ENCODE measurements around the gene KCNAB1.
"Not testable (repeated sequence)": the region's sequence is repeated elsewhere in the genome, so short reads cannot be mapped to it uniquely, and the experiment has no call there.

The KCNAB1 gene

DNA sequence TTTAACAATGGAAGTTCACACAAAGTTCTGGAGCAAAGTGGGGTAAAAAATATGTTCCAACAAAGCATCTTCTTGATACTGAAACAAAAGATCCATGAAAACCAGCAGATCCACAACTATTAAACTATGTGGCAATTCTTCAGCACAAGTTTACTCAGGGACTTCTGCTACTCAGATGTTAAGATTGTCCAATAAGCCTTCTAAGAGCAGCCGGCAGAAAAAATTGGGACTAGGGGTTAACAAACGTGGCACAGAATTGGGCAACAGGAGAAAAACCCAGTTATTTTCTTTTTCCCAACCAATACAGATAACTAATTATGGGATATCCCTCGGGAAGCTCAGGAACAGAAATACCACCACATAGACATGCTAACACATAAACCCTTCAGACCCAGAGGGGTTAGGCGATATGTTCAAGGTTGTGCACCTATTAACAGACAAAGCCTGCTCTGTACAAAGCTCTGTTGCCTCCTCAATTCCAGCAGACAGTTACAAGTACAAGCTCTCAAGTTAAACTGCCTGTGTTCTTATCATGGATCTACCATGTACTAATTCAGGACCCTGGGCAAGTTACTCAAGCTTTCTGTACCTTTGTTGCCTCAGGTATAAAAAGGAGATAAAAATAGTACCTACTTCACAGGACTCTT lies 427.8 kb downstream of the KCNAB1 start:
- no peak for DNase-seq

DNA sequence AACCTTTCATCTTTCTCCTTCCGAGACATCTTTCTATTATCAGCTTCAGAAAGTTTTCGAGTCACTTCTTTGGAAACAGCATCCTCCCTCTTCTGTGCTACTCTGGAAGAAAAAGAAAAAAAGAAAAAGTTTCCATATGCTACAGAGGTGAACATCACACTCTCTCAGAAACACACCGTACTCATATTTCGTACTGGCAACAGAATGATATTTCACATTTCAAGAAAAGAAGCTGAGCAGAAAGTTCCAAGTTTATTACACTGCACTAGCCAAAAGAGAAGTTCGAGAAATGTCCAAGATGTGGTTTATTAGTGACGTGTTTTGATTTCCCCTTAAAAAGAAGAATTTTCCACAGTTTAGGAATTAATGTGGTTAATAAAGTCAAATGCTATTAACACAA lies 428.5 kb downstream of the KCNAB1 start:
- DNase-seq: no peak

DNA sequence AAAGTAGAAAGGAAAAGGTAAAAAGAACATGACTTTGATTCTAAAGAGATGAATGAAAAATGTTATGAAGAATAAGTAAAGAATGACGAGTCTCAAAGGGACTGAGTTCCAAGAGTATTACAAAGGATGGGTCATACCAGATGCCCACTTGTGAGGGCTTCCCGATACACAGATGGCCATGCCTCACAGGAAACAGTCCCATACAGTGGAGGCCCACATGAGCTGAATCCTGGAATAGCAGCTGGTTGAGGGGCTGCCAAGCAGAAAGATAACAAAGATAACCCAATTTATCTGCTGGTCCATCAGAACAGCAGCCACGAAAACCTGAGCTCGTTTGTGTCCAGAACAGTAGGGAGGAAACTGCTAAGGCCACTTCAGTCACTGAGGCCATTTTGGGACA lies 430.9 kb downstream of the KCNAB1 start:
- no peak for DNase-seq

DNA sequence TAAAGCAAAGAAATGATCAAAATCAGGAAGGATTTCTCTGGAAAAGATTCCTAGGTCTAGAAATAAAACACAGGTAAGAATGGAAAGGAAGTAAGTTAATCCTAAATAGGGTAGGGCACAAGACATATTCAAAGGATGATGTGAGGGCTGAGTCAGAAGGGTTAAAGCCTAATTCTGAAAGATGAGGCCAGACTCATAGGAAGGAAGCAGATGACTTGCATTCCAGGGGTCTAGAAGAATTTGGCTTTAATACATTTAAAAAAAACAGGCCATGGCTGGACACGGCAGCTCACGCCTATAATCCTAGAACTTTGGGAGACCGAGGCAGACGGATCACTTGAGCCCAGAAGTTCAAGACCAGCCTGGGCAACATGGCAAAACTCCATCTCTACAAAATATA lies 431.4 kb downstream of the KCNAB1 start:
- no peak for DNase-seq

DNA sequence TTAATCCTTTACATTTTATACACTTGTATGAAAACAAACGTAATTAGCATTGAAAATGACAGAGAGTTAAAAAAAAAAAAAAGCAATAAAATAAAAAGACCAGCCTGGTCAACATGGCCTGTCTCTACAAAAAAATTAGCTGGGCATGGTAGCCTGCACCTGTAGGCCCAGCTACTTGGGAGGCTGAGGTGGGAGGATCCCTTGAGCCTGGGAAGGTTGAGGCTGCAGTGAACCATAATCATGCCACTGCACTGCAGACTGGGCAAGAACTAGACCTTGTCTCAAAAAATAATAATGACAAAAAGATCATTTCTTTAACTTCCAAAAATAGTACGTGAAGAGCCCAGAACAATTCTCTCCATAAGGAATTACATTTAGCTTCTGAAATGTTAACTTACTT lies 432.6 kb downstream of the KCNAB1 start:
- DNase-seq: no peak

DNA sequence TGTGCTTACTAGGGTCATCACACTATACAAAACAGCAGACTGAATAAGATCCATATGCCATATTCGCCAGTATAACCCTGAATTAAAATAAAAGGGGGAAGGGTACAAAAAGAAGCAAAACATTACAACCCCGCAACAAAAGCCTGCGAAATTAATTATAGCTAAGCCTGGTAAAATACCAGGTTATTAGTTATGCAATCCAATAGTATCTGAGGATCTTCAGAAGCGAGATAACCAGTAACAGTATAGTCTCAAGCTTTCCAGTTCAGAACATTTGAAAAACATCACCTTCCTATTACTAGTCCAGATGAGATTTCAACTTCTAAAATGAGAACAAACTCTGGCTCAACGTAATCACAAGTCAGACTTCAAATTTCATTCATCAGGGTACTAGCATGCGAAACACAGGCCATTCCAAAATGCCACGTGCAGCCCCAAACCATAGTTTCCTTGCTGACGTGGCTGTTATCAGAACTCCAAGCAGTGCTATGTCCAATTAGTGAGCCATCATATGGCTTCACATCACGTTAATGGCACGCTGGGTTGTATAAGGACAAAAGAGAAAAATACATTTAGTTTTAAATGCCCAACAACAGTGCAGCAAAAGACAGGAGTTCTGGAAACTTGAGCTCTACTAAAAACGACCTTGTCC lies 433.5 kb downstream of the KCNAB1 start:
- DNase-seq: no peak

DNA sequence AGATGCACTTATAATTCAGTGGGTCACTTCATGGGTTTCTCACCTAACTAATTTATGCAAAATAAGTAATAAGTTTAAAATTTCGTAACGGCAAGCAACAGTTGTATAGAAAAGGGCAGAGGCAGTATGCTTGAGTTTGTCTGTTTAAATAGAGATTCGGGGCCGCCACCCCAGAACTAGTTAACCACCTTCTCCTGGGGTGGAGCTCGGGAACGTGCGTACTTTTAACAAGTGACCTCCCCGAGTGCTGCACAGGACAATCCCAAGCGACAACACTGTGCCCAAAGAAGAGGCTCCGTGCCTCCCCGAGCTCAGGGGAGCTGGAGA lies 434.1 kb downstream of the KCNAB1 start:
- DNase-seq: no peak

DNA sequence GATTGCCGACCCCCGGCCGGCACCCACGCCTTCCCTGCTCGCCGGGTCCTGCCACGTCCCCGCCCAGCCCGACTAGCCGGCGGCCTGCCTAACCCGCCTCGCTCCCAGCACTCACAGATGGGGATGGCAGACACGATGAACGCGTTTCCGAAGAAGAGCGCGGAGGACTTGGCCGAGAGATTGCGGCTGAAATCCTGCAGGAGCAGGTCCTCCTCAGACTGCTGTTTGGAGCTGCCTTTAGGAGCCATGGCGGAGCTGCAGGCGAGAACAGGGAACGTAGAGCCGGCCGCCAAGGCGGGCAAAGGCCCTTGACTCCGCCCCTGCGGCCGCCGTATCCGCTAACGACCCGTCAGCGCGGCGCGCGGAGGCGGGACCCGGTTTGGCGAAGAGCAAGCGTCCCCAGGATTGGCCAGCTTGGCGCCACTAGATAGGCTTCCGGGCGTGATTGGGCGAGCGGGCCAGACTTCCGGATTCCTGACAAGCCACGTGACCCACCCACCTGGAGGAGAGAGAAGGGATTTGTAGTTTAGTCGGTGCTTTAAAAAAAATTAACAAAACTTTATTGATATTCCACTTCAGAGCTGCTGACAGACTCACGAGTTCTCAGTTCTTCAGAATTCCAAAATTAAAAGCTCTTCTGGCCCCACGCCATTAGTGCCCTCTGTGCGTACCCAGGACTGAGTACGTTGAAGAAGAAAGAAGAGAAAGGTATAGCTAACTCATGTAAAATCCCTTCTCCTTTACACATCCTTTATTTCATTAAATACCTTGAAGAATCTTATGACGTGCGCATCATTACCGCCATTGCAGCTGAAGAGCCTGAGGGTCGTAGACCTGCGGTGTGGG lies 434.7 kb downstream of the KCNAB1 start, which contains the start of gene SSR3:
Gene SSR3, minus strand, starts transcription at position 276 of the 846 bp plus-strand sequence. Its CDS starts 28 bp downstream, at position 248.
- DNase-seq: peak; percentile 98

DNA sequence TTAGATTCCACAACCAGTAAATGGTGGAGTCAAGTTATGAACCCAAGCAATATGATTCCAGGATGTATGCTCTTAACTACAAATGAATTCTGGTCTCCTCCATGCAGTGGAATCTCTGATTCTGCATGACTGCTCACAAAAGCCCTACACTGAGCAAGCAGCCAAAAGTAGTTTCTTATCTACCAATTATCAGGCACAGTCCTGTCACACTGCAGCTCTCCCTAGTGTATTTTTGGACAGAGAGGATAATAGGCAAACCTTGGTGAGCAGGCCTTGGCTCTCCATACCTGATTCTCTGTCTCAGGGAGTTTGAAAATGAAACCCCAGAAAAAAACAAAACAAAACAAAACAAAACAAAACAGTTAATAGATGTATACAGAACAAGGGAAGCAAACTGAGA lies 438.0 kb downstream of the KCNAB1 start:
- DNase-seq: no peak

DNA sequence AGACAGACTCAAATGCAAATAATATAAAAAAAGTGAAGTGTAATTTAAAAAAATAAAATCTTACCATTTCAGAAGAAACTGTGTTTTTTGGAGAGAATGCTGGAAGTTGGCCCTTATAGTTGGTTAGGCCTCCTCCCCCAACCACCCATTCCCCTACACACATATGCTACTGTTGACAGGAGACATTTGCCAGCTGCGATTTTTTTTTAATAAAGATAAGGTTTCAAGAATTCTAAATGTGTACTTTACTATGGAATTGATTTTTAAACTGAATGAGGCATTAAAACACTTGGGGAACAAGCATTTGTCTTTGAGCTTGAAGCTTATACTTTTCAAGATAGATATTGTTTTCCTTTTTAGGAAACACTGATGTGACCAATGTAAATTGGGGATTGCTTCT lies 438.9 kb downstream of the KCNAB1 start:
- DNase-seq: no peak

DNA sequence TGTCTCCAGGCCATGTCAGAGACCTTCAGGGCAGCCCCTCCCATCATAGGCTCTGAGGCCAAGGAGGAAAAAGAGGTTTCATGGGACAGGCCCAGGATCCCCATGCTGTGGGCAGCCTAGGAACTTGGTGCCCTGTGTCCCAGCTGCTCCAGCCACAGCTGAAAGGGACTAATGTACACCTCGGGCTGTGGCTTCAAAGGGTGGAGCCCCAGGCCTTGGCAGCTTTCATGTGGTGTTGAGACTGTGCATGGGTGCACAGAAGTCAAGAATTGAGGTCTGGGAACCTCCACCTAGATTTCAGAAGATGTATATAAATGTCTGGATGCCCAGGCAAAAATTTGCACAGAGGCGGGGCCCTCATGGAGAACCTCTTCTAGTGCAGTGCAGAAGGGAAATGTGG lies 441.2 kb downstream of the KCNAB1 start:
- DNase-seq: no peak

DNA sequence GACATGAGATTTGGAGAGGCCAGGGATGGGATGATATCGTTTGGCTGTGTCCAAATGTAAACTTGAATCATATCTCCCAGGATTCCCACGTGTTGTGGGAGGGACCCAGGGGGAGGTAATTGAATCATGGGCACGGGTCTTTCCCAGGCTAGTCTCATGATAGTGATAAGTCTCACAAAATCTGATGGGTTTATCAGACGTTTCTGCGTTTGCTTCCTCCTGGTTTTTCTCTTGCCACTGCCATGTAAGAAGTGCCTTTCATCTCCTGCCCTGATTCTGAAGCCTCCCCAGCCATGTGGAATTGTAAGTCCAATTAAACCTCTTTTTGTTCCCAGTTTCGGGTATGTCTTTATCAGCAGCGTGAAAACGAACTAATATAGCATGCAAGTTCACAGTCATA lies 442.1 kb downstream of the KCNAB1 start:
- DNase-seq: not testable (repeated sequence)

DNA sequence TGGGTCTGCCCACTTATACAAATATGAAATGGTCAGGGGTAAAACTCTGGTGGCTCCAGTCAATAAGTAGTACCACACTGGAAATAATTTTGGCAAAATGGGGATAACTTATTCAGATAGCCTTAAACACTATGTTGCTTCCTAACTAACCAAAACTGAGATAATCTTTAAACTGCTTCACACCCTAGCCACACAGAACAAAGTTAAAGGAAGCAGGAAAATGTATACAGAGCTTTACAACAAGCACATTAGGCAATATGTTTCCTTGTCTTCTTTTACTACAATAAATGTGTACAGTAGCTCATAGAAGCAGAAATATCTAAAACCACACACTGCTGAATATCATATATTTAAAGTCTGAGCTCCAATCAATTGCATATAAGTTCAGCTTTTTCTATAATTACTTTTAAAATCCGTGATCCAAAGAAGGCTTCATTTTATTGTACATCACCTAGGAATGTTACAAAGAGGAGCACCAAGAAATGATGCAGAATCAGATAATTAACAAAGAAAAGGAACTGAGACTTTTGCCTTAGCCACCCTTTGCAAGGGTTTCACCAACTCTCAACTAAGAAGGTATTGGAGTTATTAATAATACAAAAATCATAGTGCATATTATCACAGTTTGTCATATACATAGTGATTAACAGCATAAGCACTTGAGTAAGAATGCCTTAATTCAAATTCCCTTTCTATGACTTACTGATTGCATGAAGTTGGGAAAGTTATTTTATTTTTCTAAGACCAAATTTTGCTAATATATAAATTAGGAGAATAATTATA lies 443.7 kb downstream of the KCNAB1 start:
- no peak for DNase-seq

DNA sequence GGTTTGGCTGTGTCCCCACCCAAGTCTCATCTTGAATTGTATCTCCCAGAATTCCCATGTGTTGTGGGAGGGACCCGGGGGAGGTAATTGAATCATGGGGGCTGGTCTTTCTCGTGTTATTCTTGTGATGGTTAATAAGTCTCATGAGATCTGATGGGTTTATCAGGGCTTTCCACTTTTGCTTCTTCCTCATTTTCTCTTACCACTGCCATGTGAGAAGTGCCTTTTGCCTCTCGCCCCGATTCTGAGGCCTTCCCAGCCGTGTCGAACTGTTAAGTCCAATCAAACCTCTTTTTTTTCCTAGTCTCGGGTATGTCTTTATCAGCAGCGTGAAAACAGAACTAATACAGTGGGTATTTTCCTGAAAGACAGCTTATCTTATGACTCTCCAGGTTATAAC lies 448.6 kb downstream of the KCNAB1 start:
- DNase-seq: not testable (repeated sequence)

DNA sequence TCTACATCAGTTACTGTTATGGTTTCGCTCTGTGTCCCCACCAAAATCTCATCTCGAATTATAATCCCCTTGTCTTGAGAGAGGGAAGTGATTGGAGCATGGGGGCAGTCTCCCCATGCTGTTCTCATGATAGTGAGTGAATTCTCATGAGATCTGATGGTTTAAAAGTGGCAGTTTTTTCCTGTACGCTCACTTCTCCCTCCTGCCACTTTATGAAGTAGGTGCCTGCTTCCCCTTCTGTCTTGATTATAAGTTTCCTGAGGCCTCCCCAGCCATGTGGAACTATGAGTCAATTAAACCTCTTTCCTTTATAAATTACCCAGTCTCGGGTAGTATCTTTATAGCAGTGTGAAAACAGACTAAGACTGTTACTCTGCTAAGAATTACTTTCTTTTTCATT lies 449.5 kb downstream of the KCNAB1 start:
- not testable (repeated sequence) for DNase-seq

DNA sequence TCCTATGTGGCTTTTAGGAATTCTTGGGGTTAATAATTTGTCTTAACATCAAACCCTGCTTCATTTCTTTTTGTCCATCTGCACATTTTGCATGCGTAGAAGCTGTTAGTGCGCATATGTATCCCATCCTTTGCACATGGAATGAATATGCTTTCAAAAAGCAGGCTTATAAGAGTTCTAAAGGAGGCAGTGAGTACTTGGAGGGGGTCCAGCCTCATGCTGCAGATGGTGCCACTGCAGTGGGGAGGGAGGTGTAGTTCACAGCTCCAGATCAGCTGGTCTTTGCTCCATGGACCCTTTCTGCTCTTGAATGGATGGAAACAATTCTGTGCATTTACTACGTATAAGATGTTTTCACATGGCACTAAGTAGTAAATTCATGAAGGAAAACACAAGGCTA lies 455.3 kb downstream of the KCNAB1 start:
- DNase-seq: no peak

DNA sequence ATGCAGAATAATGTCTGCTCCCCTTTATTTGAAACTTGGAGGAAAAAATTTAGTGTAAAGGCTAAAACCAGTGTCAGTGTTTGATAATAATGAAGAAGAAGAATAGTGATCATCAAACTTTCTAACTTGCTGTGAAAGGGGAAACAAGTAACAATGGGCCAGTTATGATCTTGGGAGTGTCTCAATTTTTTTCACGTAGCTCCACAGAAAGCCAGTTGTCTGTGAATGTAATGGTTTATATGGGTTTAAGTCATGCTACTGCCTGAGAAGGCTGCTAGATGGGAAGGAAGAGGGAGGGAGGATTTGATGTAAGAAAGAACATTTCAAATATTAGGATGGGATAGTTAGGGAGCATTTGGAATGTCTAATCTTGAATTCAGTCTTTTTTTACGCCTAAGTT lies 455.7 kb downstream of the KCNAB1 start:
- no peak for DNase-seq

DNA sequence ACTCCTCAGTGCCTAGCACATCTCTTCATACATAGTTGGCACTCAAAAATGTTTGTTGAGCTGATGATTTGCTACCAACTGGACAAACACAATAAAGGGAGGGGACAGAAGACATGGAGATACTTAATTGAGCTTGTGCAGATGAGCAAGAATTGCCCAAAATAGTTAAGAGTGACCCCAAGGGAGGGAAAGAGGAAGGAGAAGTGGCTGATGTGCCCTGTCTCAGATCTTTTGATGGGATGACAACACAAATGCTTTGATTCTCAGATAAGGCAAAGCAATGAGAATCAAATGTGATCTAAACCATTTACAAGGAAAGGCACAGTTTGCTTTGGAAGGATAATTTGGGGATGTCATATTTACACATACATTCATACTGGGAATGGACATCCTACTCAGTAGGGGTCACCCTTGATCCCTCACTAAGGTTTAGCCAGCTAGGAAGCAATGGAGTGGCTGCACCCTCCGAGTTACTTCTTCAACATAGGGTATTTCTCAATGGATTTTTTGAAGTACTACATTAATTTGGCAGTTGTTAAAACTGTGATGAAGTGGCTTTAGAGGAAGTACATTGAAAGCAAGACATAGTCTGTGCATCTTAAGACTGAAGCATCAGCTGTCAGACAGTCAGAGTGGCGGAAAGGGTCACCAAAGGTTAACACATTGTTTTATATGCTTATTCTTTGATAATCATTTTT lies 456.4 kb downstream of the KCNAB1 start:
- DNase-seq: no peak

DNA sequence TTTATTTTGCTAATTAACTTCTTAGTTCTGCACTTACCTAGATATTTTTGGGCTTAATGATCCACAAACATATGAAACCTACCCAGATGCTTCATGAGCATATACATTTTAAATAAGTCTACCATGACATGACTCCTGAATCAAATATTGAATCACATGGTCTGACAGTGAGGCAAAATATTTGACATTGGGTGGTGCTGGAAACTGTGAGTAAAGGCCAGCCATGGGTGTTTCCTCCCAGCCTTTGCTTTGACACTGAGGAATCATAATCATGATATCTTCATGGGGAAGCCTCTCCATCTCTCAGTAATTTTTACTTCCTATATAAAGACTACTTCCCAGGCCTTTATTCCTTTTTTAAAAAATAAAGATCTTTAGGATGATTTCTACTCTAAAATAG lies 457.4 kb downstream of the KCNAB1 start:
- DNase-seq: no peak

DNA sequence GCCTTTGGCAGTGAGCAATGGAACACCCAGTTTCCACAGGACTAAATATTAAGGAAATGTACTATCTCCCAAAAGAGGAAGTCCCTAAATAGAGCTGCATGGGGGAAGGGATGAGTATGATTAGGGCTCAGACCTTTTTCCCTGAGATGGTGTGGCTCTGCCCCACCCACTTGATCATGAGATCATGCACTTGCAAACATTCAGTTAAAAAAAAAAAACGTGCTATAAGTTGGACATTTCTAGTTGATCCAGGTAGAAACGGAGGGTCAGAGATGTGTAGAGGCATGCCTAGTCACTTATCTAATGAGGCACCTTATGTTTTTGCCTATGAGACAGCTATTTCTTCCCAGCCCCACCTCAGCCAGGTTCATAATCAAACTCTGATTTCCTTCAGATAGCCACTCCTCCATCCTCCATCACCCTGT lies 459.1 kb downstream of the KCNAB1 start:
- no peak for DNase-seq

DNA sequence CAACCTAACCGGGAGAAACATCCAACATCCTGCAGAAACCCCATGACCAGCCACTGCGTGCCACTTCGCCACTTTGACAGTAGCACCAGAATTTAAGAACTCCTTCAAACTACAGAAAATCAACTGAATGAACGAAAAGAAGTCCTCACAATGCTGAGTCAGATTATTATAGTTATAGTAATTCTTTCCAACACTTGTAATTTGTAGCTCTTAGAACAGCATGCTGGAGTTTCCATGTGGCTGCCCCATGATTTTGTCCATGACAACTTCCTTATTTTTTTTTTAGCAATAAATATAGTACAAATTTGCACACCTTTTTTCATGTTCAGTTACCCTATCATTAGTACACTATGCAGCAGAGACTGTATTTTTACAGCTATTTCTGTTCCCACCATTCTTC lies 460.7 kb downstream of the KCNAB1 start:
- no peak for DNase-seq

DNA sequence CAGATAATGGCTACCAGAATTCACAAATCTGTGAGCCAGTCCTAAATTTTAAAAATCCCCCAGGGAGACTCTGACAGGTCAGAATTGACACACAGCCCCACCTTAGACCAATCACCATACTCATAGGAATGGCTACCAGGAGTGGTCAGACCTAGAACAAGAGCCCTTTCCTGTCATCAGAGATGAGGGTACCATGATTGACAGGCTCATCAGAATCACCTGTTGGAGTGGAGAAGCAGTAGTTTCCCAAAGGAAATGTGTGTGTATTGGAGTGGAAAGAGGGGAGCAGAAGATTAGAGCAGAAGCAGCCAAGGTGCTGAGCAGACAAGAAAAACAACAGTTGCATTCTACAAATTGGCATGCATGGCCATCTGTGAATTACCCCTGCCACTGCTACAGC lies 461.6 kb downstream of the KCNAB1 start:
- no peak for DNase-seq

Data from midbrain (tissue), 1 donor.